ENCODE results near the gene VASH2.

The VASH2 gene

DNA sequence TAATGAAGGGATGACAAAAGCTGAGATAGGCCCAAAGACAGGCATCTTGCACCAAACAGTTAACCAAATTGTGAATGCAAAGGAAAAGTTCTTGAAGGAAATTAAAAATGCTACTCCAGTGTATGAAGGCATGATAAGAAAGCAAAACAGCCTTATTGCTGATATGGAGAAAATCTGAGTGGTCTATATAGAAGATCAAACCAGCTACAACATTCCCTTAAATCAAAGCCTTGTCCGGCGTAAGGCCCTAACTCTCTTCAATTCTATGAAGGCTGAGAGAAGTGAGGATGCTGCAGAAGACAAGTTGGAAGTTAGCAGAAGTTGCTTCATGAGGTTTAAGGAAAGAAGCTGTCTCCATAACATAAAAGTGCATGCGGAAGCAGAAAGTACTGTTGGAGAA lies 69.7 kb downstream of the VASH2 start:
- TF ChIP-seq, protein P1, sequence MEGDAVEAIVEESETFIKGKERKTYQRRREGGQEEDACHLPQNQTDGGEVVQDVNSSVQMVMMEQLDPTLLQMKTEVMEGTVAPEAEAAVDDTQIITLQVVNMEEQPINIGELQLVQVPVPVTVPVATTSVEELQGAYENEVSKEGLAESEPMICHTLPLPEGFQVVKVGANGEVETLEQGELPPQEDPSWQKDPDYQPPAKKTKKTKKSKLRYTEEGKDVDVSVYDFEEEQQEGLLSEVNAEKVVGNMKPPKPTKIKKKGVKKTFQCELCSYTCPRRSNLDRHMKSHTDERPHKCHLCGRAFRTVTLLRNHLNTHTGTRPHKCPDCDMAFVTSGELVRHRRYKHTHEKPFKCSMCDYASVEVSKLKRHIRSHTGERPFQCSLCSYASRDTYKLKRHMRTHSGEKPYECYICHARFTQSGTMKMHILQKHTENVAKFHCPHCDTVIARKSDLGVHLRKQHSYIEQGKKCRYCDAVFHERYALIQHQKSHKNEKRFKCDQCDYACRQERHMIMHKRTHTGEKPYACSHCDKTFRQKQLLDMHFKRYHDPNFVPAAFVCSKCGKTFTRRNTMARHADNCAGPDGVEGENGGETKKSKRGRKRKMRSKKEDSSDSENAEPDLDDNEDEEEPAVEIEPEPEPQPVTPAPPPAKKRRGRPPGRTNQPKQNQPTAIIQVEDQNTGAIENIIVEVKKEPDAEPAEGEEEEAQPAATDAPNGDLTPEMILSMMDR (IDR thresholded peaks at IDR 0.05) = no peak

DNA sequence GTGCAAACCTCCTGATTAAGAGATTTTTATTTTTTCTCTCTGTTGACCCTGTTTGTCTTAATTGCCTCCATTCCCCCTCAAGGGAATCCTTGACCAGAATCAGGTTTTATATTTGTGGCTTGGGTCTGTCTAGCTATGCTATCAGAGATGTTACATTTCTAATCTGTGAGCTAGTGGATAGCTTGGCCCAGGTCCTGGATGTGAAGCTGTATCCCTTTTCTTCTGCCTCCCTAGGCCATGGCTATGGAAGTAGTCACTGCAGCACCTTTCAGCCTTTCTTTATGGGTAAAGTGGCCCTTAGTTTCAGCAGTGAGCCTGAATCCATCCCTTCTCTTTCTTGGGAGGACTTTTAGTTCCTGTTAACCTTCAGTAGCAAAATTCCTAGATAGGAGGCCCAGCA lies 82.3 kb downstream of the VASH2 start:
- TF ChIP-seq, protein P1 (IDR thresholded peaks at IDR 0.05) = no peak

DNA sequence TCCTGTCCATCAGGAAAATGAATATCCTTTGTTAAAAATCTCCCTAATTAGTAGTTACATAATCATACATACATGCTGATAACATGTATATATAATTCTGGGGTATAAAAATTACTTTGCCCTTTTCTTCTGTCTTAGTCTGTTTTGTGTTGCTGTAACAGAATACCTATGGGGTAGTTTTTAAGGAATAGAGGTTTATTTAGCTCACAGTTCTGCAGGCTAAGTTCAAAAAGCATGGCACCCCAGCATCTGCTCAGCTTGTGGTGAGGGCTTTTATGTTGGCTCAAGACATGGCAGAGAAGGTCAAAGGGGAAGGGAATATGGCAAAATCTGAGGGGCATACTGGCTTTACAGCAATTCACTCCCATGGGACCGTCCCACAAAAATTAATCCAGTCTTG lies 84.4 kb downstream of the VASH2 start:
- TF ChIP-seq, protein P1 (IDR thresholded peaks at IDR 0.05) = no peak

DNA sequence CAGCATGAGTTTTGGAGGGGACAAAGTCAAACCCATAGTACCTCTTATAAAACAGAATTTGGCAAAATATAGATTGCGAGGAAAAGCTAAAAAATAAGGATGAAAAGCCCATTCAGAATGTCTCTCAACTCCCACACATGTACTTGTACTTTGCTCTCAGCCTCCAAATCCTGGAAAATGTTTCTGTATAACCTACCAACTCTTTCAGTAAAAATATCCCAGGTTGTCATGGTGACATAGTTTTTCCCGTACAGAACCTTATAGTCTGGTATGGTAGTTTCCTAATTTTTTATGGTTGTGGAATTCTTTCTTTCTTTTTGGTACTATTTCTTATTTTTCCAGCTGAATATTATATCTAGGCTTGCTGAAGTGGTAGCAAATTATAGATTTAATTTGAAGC lies 85.2 kb downstream of the VASH2 start:
- TF ChIP-seq, protein P1 (IDR thresholded peaks at IDR 0.05) = no peak

All from LNCAP (cell line).